Smooth muscle cell (in vitro differentiated cells): ENCODE measurements around the gene ETHE1. TPM values are rescaled to one million over a fixed set of nuclear protein-coding genes. Genes with fewer than 3 reads are reported as not detected.

ENCODE experiments used
- DNase-seq: peaks from one replicate; lab custom pipeline; 2025; ENCODE audit not compliant: unreplicated experiment; lab: John Stamatoyannopoulos, UW
- H2AFZ ChIP-seq: fragments of 200-600 bp; sonication (generic); 2 replicates; pipeline ENCODE4 v1.6.0; 2016; ENCODE audit warnings: antibody characterized with exemption, low read depth, mild to moderate bottlenecking
- H3F3A ChIP-seq: fragments of 200-600 bp; sonication (generic); 2 replicates; pipeline ENCODE4 v1.6.0; 2017; ENCODE audit warnings: antibody characterized with exemption, low read depth
- H3K27ac ChIP-seq: fragments of 200-600 bp; sonication (generic); 2 replicates; pipeline ENCODE4 v1.5.1; 2016; ENCODE audit warnings: low read depth, mild to moderate bottlenecking
- H3K27me3 ChIP-seq: fragments of 200-600 bp; sonication (generic); 2 replicates; pipeline ENCODE4 v1.6.1; 2016; ENCODE audit warnings: low read depth, mild to moderate bottlenecking
- H3K36me3 ChIP-seq: fragments of 200-600 bp; sonication (generic); 2 replicates; pipeline ENCODE4 v1.5.1; 2016; ENCODE audit warnings: low read depth
- H3K4me1 ChIP-seq: fragments of 200-600 bp; sonication (generic); 2 replicates; pipeline ENCODE4 v1.5.1; 2016; ENCODE audit warnings: low read depth
- H3K4me2 ChIP-seq: fragments of 200-600 bp; sonication (generic); 2 replicates; pipeline ENCODE4 v1.6.0; 2016; ENCODE audit warnings: mild to moderate bottlenecking
- H3K4me3 ChIP-seq: fragments of 200-600 bp; sonication (generic); 2 replicates; pipeline ENCODE4 v1.5.1; 2016; ENCODE audit warnings: mild to moderate bottlenecking
- H3K79me2 ChIP-seq: fragments of 200-600 bp; sonication (generic); 2 replicates; pipeline ENCODE4 v1.6.0; 2016; ENCODE audit warnings: low read depth, mild to moderate bottlenecking
- H3K9ac ChIP-seq: fragments of 200-600 bp; sonication (generic); 2 replicates; pipeline ENCODE4 v1.6.0; 2016; ENCODE audit warnings: low read depth
- H3K9me3 ChIP-seq: fragments of 200-600 bp; sonication (generic); replicated peaks from 2 replicates; pipeline ENCODE4 v1.5.1; 2016; ENCODE audit warnings: low read depth
- H4K20me1 ChIP-seq: fragments of 200-600 bp; sonication (generic); 2 replicates; pipeline ENCODE4 v1.6.0; 2016; ENCODE audit warnings: low read depth
- CTCF ChIP-seq: fragments of 200-600 bp; sonication (generic); IDR thresholded peaks from 2 replicates; pipeline ENCODE4 v1.5.1; 2017; ENCODE audit warnings: borderline replicate concordance, mild to moderate bottlenecking, antibody characterized with exemption; ENCODE audit not compliant: insufficient read depth, poor library complexity, severe bottlenecking
- WGBS: methylation state at CpG from one replicate; pipeline ENCODE4 v1.1.7; 2016; ENCODE audit warnings: low lambda C conversion rate; 5-methylcytosine and 5-hydroxymethylcytosine counted together
- polyA plus RNA-seq: library from polyadenylated mRNA; unstranded; fragments of >200 nt; fragmentation: Nextera tagmentation; extraction: Ambion mirVana; gene quantifications from 2 replicates; pipeline ENCODE4 v1.2.1, GENCODE V29; 2016
- total RNA-seq: library from RNA; depleted of rRNA; stranded (reverse); fragments of >200 nt; gene quantifications from 2 replicates; pipeline ENCODE4 v1.2.3, GENCODE V29; 2014

Gene ETHE1
- total and polyA plus RNA-seq, 2 experiments from 2014 or later = 61.1 to 61.4 TPM

- Histone ChIP-seq H3K27ac (peak overlapping the region; percentile 89), H2AFZ (peak overlapping the region; percentile 97), H3K27me3 (no peaks in the 10 kb centered on the region), H3K79me2 (peaks cover 15% of the 10 kb centered on the region), H3K9ac (peak overlapping the region; percentile 98), H4K20me1 (no peaks in the 10 kb centered on the region), H3K9me3 (no peaks in the 10 kb centered on the region), H3K36me3 (no peaks in the 10 kb centered on the region), H3K4me1 (peaks cover 10% of the 10 kb centered on the region), H3F3A (no peaks in the 10 kb centered on the region), H3K4me3 (peak overlapping the region; percentile 94), H3K4me2 (peak overlapping the region; percentile 100)
- DNase-seq = no peak
- 61% methylated on average over 12 of the region's 12 CpGs for WGBS
- no peak for TF ChIP-seq CTCF
These were observed 47.6 kb upstream of the ETHE1 start for GRCh38 chr19:43574424-43575155.

GRCh38 chr19:43572171-43572588 lies 45.2 kb upstream of the ETHE1 start:
- Histone ChIP-seq H3K27me3 (no peaks in the 10 kb centered on the region), H3K36me3 (no peaks in the 10 kb centered on the region), H2AFZ (no peak overlapping the region), H3K79me2 (peaks cover 15% of the 10 kb centered on the region), H3K9me3 (no peaks in the 10 kb centered on the region), H3K4me3 (no peak overlapping the region), H3K4me2 (no peak overlapping the region), H4K20me1 (no peaks in the 10 kb centered on the region), H3K27ac (no peak overlapping the region), H3K4me1 (peaks cover 10% of the 10 kb centered on the region), H3K9ac (no peak overlapping the region), H3F3A (no peaks in the 10 kb centered on the region)
- DNase-seq = no peak
- TF ChIP-seq CTCF = no peak
- 97% methylated on average over 3 of the region's 3 CpGs for WGBS

GRCh38 chr19:43570174-43570791 lies 43.3 kb upstream of the ETHE1 start:
- TF ChIP-seq CTCF = no peak
- Histone ChIP-seq H3F3A (no peaks in the 10 kb centered on the region), H3K4me3 (no peak overlapping the region), H4K20me1 (no peaks in the 10 kb centered on the region), H3K4me1 (peaks cover 5% of the 10 kb centered on the region), H3K4me2 (no peak overlapping the region), H3K36me3 (no peaks in the 10 kb centered on the region), H3K27ac (no peak overlapping the region), H3K79me2 (peaks cover 15% of the 10 kb centered on the region), H3K9ac (no peak overlapping the region), H3K9me3 (no peaks in the 10 kb centered on the region), H2AFZ (no peak overlapping the region), H3K27me3 (no peaks in the 10 kb centered on the region)
- no peak for DNase-seq
- WGBS = 86% methylated on average over 5 of the region's 5 CpGs
